ENCODE measurements around the gene TCF20.

GRCh38 chr22:42233879-42234278, 36.6 kb downstream of the TCF20 start:
- no peak for TF ChIP-seq EZH2 (IDR thresholded peaks at IDR 0.05; ENCODE audit: insufficient read depth, poor library complexity, severe bottlenecking)
- TF ChIP-seq EZH2phosphoT487 (IDR thresholded peaks at IDR 0.05; ENCODE audit: insufficient read depth, low read depth) = no peak
